ENCODE results near the gene ZNF165.
A peak's percentile ranks its signal among the peaks of the same experiment; 100 is the strongest.

Gene ZNF165

GRCh38 chr6:28068067-28068466 lies 12.3 kb upstream of the ZNF165 start (continued):
- TF ChIP-seq ZNF645 (tag by site-specific recombination; IDR thresholded peaks at IDR 0.05) (no peak), SP3 (tag by site-specific recombination; IDR thresholded peaks at IDR 0.05) (no peak), ZNF513 (tag by site-specific recombination; IDR thresholded peaks at IDR 0.05) (no peak), ZNF610 (tag by site-specific recombination; IDR thresholded peaks at IDR 0.05; ENCODE audit: borderline replicate concordance) (peak; percentile 37; the same call in 1 of the 2 replicates), ZNF692 (tag by site-specific recombination; IDR thresholded peaks at IDR 0.05) (no peak), ZNF843 (tag by site-specific recombination; IDR thresholded peaks at IDR 0.05) (peak; percentile 61; the same call in 1 of the 2 replicates), ZFHX2 (tag by site-specific recombination; conservative IDR thresholded peaks at IDR 0.05) (no peak), ZNF501 (tag by site-specific recombination; IDR thresholded peaks at IDR 0.05) (no peak), GLIS1 (tag by site-specific recombination; IDR thresholded peaks at IDR 0.05) (no peak), ZNF266 (tag by site-specific recombination; IDR thresholded peaks at IDR 0.05; ENCODE audit: low read depth) (no peak), KLF16 (tag by site-specific recombination; IDR thresholded peaks at IDR 0.05) (no peak), ZBTB17 (tag by site-specific recombination; IDR thresholded peaks at IDR 0.05) (0 out of 2 replicates have a peak, but pooled peaks have one; percentile 21), ZNF398 (tag by site-specific recombination; IDR thresholded peaks at IDR 0.05) (peak; percentile 53; the same call in 1 of the 2 replicates), ZNF23 (tag by site-specific recombination; IDR thresholded peaks at IDR 0.05; ENCODE audit: borderline replicate concordance) (no peak), ZNF561 (tag by site-specific recombination; IDR thresholded peaks at IDR 0.05; ENCODE audit: borderline replicate concordance) (no peak), MYNN (tag by site-specific recombination; IDR thresholded peaks at IDR 0.05; ENCODE audit: borderline replicate concordance) (no peak), ZBTB44 (tag by site-specific recombination; IDR thresholded peaks at IDR 0.05) (0 out of 2 replicates have a peak, but pooled peaks have one; percentile 35), ZNF311 (tag by site-specific recombination; IDR thresholded peaks at IDR 0.05; ENCODE audit: borderline replicate concordance) (no peak), ZNF658 (tag by site-specific recombination; IDR thresholded peaks at IDR 0.05) (no peak), MZF1 (tag by site-specific recombination; IDR thresholded peaks at IDR 0.05; ENCODE audit: borderline replicate concordance) (peak; percentile 97), PRDM6 (tag by site-specific recombination; IDR thresholded peaks at IDR 0.05) (peak; percentile 58; the same call in 1 of the 2 replicates), ZNF747 (tag by site-specific recombination; IDR thresholded peaks at IDR 0.05) (no peak), ZNF560 (tag by site-specific recombination; IDR thresholded peaks at IDR 0.05; ENCODE audit: borderline replicate concordance) (no peak), REST (tag by site-specific recombination; IDR thresholded peaks at IDR 0.05) (no peak), BCL11B (tag by site-specific recombination; IDR thresholded peaks at IDR 0.05; ENCODE audit: low read depth) (no peak), YY1 (tag by site-specific recombination; IDR thresholded peaks at IDR 0.05) (no peak), ZNF341 (tag by site-specific recombination; IDR thresholded peaks at IDR 0.05; ENCODE audit: low read depth) (no peak), ZNF350 (tag by site-specific recombination; IDR thresholded peaks at IDR 0.05) (no peak)

Measured in HEK293 (cell line).